GM19452 (cell line): ENCODE measurements around the gene NEK5.

Experiments
- ATAC-seq: cut with Tn5 transposase; IDR thresholded peaks from one replicate; pipeline ENCODE4 v1.9.1; 2021; ENCODE audit not compliant: unreplicated experiment

The NEK5 gene

GRCh38 chr13:52011632-52012511 is 117.0 kb downstream of the NEK5 start, which contains the start of gene ALG11:
TSS of gene ALG11 (plus strand) at chr13:52012398. CDS start at chr13:52012419, 21 bp downstream.
- peak; percentile 100 for ATAC-seq

- no peak for ATAC-seq
These were observed 117.8 kb downstream of the NEK5 start, which contains the start of gene ATP7B for GRCh38 chr13:52010890-52011631. TSS of gene ATP7B (minus strand) at chr13:52011450. CDS start at chr13:52011337, 113 bp downstream.

GRCh38 chr13:52009946-52010345 is 118.9 kb downstream of the NEK5 start:
- no peak for ATAC-seq

- no peak for ATAC-seq
These were observed 122.2 kb downstream of the NEK5 start for GRCh38 chr13:52006523-52007245.

- ATAC-seq = no peak
These were observed 122.9 kb downstream of the NEK5 start for GRCh38 chr13:52005841-52006522.

GRCh38 chr13:52004511-52005170 is 124.2 kb downstream of the NEK5 start:
- ATAC-seq = no peak

- no peak for ATAC-seq
These were observed 125.3 kb downstream of the NEK5 start for GRCh38 chr13:52003541-52003940.

- ATAC-seq = no peak
These were observed 126.5 kb downstream of the NEK5 start for GRCh38 chr13:52002361-52002760.

- ATAC-seq = no peak
These were observed 127.6 kb downstream of the NEK5 start for GRCh38 chr13:52001120-52001731.

- no peak for ATAC-seq
These were observed 129.0 kb downstream of the NEK5 start for GRCh38 chr13:51999921-52000320.

- ATAC-seq = no peak
These were observed 129.4 kb downstream of the NEK5 start for GRCh38 chr13:51999510-51999911.

GRCh38 chr13:51998723-51999509 is 130.0 kb downstream of the NEK5 start:
- ATAC-seq = no peak

- no peak for ATAC-seq
These were observed 131.1 kb downstream of the NEK5 start for GRCh38 chr13:51997641-51998330.

GRCh38 chr13:51997186-51997585 is 131.7 kb downstream of the NEK5 start:
- ATAC-seq = no peak

GRCh38 chr13:51996641-51997040 is 132.2 kb downstream of the NEK5 start:
- no peak for ATAC-seq

- ATAC-seq = no peak
These were observed 133.0 kb downstream of the NEK5 start for GRCh38 chr13:51995677-51996551.

- no peak for ATAC-seq
These were observed 135.2 kb downstream of the NEK5 start for GRCh38 chr13:51993713-51994112.
